NCI-H128 (cell line): ENCODE results near the gene CERKL.

Experiments
- DNase-seq: peaks from one replicate; lab custom pipeline; 2025; ENCODE audit not compliant: unreplicated experiment; lab: John Stamatoyannopoulos, UW

CERKL gene

GRCh38 chr2:181678861-181679543 lies 22.1 kb upstream of the CERKL start:
- no peak for DNase-seq

- no peak for DNase-seq
These were observed 21.1 kb upstream of the CERKL start for GRCh38 chr2:181677912-181678586.

GRCh38 chr2:181675254-181675653 lies 18.3 kb upstream of the CERKL start:
- DNase-seq = no peak

- DNase-seq = no peak
These were observed 17.6 kb upstream of the CERKL start for GRCh38 chr2:181674461-181674860.

GRCh38 chr2:181673173-181673572 lies 16.3 kb upstream of the CERKL start:
- peak; percentile 46 for DNase-seq

- no peak for DNase-seq
These were observed 15.5 kb upstream of the CERKL start for GRCh38 chr2:181672255-181673008.

- no peak for DNase-seq
These were observed 13.7 kb upstream of the CERKL start for GRCh38 chr2:181670632-181671031.

- no peak for DNase-seq
These were observed 10.3 kb upstream of the CERKL start for GRCh38 chr2:181667234-181667633.

GRCh38 chr2:181662287-181662686 lies 5.4 kb upstream of the CERKL start:
- no peak for DNase-seq

GRCh38 chr2:181660181-181660580 lies 3.3 kb upstream of the CERKL start:
- DNase-seq = no peak

GRCh38 chr2:181658444-181658843 lies 1.5 kb upstream of the CERKL start:
- DNase-seq = no peak

GRCh38 chr2:181657379-181657778 lies 474 bp upstream of the CERKL start:
- DNase-seq = no peak

GRCh38 chr2:181655519-181655918 lies 1.4 kb downstream of the CERKL start:
- DNase-seq = no peak

- no peak for DNase-seq
These were observed 7.4 kb downstream of the CERKL start for GRCh38 chr2:181649436-181649979.

- DNase-seq = no peak
These were observed 8.3 kb downstream of the CERKL start for GRCh38 chr2:181648478-181649155.

- no peak for DNase-seq
These were observed 10.4 kb downstream of the CERKL start for GRCh38 chr2:181646415-181646987.

GRCh38 chr2:181643151-181643550 lies 13.8 kb downstream of the CERKL start:
- DNase-seq = no peak

- DNase-seq = no peak
These were observed 14.8 kb downstream of the CERKL start for GRCh38 chr2:181642086-181642485.

- no peak for DNase-seq
These were observed 17.2 kb downstream of the CERKL start for GRCh38 chr2:181639686-181640085.

- DNase-seq = no peak
These were observed 24.0 kb downstream of the CERKL start for GRCh38 chr2:181632733-181633401.
